NCI-H1694 (cell line): Measurements from ENCODE around the gene IL1RAPL1.

Source experiments
- DNase-seq: peaks from one replicate; lab custom pipeline; 2025; lab: John Stamatoyannopoulos, UW

The IL1RAPL1 gene

GRCh38 chrX:29653721-29654120 lies 1066.5 kb downstream of the IL1RAPL1 start:
- no peak for DNase-seq

GRCh38 chrX:29659911-29660310 lies 1072.7 kb downstream of the IL1RAPL1 start:
- DNase-seq = no peak

- DNase-seq = no peak
Observed at GRCh38 chrX:29661290-29661689, 1074.0 kb downstream of the IL1RAPL1 start.

GRCh38 chrX:29662101-29662500 lies 1074.9 kb downstream of the IL1RAPL1 start:
- no peak for DNase-seq

- DNase-seq = no peak
Observed at GRCh38 chrX:29662759-29663503, 1075.7 kb downstream of the IL1RAPL1 start.

- DNase-seq = no peak
Observed at GRCh38 chrX:29665532-29665931, 1078.3 kb downstream of the IL1RAPL1 start.

- DNase-seq = no peak
Observed at GRCh38 chrX:29666366-29666765, 1079.1 kb downstream of the IL1RAPL1 start.

GRCh38 chrX:29671421-29671820 lies 1084.2 kb downstream of the IL1RAPL1 start:
- DNase-seq = no peak

GRCh38 chrX:29687687-29688086 lies 1100.4 kb downstream of the IL1RAPL1 start:
- DNase-seq = no peak

GRCh38 chrX:29690061-29690460 lies 1102.8 kb downstream of the IL1RAPL1 start:
- DNase-seq = no peak

GRCh38 chrX:29691044-29691443 lies 1103.8 kb downstream of the IL1RAPL1 start:
- no peak for DNase-seq

- DNase-seq = no peak
Observed at GRCh38 chrX:29693912-29694311, 1106.7 kb downstream of the IL1RAPL1 start.

- no peak for DNase-seq
Observed at GRCh38 chrX:29699239-29699638, 1112.0 kb downstream of the IL1RAPL1 start.

GRCh38 chrX:29707088-29707487 lies 1119.8 kb downstream of the IL1RAPL1 start:
- no peak for DNase-seq

- no peak for DNase-seq
Observed at GRCh38 chrX:29721152-29721551, 1133.9 kb downstream of the IL1RAPL1 start.

- no peak for DNase-seq
Observed at GRCh38 chrX:29724316-29724715, 1137.1 kb downstream of the IL1RAPL1 start.

- DNase-seq = no peak
Observed at GRCh38 chrX:29726811-29727210, 1139.6 kb downstream of the IL1RAPL1 start.

GRCh38 chrX:29728639-29729038 lies 1141.4 kb downstream of the IL1RAPL1 start:
- DNase-seq = no peak

- no peak for DNase-seq
Observed at GRCh38 chrX:29744966-29745365, 1157.7 kb downstream of the IL1RAPL1 start.

GRCh38 chrX:29746326-29746725 lies 1159.1 kb downstream of the IL1RAPL1 start:
- DNase-seq = no peak

GRCh38 chrX:29762006-29762405 lies 1174.8 kb downstream of the IL1RAPL1 start:
- DNase-seq = no peak

GRCh38 chrX:29775890-29776289 lies 1188.6 kb downstream of the IL1RAPL1 start:
- no peak for DNase-seq

- DNase-seq = no peak
Observed at GRCh38 chrX:29787656-29788055, 1200.4 kb downstream of the IL1RAPL1 start.

GRCh38 chrX:29788991-29789699 lies 1201.9 kb downstream of the IL1RAPL1 start:
- DNase-seq = no peak
